ENCODE results near the gene PIWIL4.
"Not testable (repeated sequence)": the region's sequence is repeated elsewhere in the genome, so short reads cannot be mapped to it uniquely, and the experiment has no call there.

PIWIL4 gene

DNA sequence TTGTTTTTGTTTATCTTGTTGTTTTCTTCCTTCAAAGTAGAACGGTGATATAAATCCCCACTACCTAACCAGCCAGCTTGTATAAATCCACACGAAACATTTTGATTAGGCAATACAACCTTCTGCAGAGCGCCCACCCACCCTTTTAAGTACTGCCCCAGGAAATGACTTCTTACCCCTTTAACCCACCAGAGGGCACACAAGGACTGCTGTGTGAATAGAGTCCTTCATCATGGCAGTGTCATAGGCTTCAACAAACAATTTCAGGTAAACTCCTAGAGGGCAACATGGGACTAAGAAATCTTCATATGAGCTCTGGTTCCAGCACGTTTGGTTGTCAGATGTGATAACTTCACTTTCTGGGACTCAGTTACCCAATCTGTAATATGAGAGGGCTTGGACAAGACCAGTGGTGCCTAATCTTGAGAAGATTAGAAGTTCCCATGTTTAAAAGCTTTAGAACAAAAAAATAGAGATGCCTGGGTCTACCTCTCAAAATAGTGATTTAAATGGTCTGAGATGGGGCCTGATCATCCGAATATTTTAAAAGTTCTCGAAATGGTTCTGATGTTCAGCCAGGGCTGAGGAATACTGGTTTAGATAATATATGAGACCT, 56.1 kb downstream of the PIWIL4 start:
- TF ChIP-seq, protein P1, sequence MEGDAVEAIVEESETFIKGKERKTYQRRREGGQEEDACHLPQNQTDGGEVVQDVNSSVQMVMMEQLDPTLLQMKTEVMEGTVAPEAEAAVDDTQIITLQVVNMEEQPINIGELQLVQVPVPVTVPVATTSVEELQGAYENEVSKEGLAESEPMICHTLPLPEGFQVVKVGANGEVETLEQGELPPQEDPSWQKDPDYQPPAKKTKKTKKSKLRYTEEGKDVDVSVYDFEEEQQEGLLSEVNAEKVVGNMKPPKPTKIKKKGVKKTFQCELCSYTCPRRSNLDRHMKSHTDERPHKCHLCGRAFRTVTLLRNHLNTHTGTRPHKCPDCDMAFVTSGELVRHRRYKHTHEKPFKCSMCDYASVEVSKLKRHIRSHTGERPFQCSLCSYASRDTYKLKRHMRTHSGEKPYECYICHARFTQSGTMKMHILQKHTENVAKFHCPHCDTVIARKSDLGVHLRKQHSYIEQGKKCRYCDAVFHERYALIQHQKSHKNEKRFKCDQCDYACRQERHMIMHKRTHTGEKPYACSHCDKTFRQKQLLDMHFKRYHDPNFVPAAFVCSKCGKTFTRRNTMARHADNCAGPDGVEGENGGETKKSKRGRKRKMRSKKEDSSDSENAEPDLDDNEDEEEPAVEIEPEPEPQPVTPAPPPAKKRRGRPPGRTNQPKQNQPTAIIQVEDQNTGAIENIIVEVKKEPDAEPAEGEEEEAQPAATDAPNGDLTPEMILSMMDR (IDR thresholded peaks at IDR 0.05; ENCODE audit: unreplicated experiment in 3 of 3) = peak; percentile 63 to 85 (median 75)
- Mint-ChIP-seq H3K27me3 (ENCODE audit: low read depth) (no peaks in the 10 kb centered on the region), H3K27ac (no peak overlapping the region), H3K4me3 (no peak overlapping the region), H3K4me1 (no peaks in the 10 kb centered on the region), H3K9me3 (peaks cover 17% of the 10 kb centered on the region), H3K36me3 (ENCODE audit: low read depth) (peaks cover 5% of the 10 kb centered on the region)

- not testable (repeated sequence) for H3K27ac Mint-ChIP-seq, H3K4me3 Mint-ChIP-seq
These were observed 58.3 kb downstream of the PIWIL4 start for GRCh38 chr11:94625422-94625821.

DNA sequence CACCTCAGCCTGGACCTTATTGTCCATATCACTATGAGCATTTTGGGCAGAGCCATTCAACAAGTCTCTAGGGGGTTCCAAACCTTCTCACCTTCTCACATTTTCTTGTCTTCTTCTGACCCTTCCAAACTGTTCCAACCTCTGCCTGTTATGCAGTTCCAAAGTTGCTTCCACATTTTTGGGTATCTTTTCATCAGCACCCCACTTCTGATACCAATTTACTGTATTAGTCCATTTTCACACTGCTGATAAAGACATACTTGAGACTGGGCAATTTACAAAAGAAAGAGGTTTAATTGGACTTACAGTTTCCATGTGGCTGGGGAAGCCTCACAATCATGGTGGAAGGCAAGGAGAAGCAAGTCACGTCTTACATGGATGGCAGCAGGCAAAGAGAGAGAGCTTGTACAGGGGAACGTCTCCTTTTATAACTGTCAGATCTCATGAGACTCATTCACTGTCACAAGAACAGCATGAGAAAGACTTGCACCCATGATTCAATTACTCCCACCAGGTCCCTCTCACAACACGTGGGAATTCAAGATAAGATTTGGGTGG, 59.9 kb downstream of the PIWIL4 start:
- H3K4me3 Mint-ChIP-seq; H3K27ac Mint-ChIP-seq; H3K36me3 Mint-ChIP-seq (ENCODE audit: low read depth); H3K27me3 Mint-ChIP-seq (ENCODE audit: low read depth); H3K4me1 Mint-ChIP-seq: not testable (repeated sequence)
- peaks cover 20% of the 10 kb centered on the region for H3K9me3 Mint-ChIP-seq

More at GRCh38 chr11:94625422-94625821, 58.3 kb downstream of the PIWIL4 start:
- not testable (repeated sequence) for H3K36me3 Mint-ChIP-seq (ENCODE audit: low read depth); H3K27me3 Mint-ChIP-seq (ENCODE audit: low read depth); H3K4me1 Mint-ChIP-seq
- H3K9me3 Mint-ChIP-seq = peaks cover 20% of the 10 kb centered on the region

GRCh38 chr11:94629741-94630140, 62.6 kb downstream of the PIWIL4 start:
- Mint-ChIP-seq H3K4me3 (no peak overlapping the region), H3K9me3 (peaks cover 16% of the 10 kb centered on the region), H3K27me3 (ENCODE audit: low read depth) (no peaks in the 10 kb centered on the region), H3K36me3 (ENCODE audit: low read depth) (peaks cover 5% of the 10 kb centered on the region), H3K4me1 (no peaks in the 10 kb centered on the region), H3K27ac (no peak overlapping the region)
- TF ChIP-seq, protein P1 (IDR thresholded peaks at IDR 0.05; ENCODE audit: unreplicated experiment in 3 of 3) = no peak

- H3K4me3 Mint-ChIP-seq = no peak overlapping the region
- no peaks in the 10 kb centered on the region for H3K4me1 Mint-ChIP-seq
- peaks cover 15% of the 10 kb centered on the region for H3K9me3 Mint-ChIP-seq
- TF ChIP-seq, protein P1 (IDR thresholded peaks at IDR 0.05; ENCODE audit: unreplicated experiment in 3 of 3) = no peak
- H3K27ac Mint-ChIP-seq = no peak overlapping the region
- H3K27me3 Mint-ChIP-seq (ENCODE audit: low read depth) = no peaks in the 10 kb centered on the region
- H3K36me3 Mint-ChIP-seq (ENCODE audit: low read depth) = peaks cover 5% of the 10 kb centered on the region
These were observed 63.1 kb downstream of the PIWIL4 start for GRCh38 chr11:94630221-94630620.

GRCh38 chr11:94632356-94632755, 65.2 kb downstream of the PIWIL4 start:
- TF ChIP-seq, protein P1 (IDR thresholded peaks at IDR 0.05; ENCODE audit: unreplicated experiment in 3 of 3) = no peak

GRCh38 chr11:94635072-94635471, 67.9 kb downstream of the PIWIL4 start:
- no peak overlapping the region for H3K4me3 Mint-ChIP-seq
- TF ChIP-seq, protein P1 (IDR thresholded peaks at IDR 0.05; ENCODE audit: unreplicated experiment in 3 of 3) = no peak
- no peaks in the 10 kb centered on the region for H3K9me3 Mint-ChIP-seq
- peaks cover 11% of the 10 kb centered on the region for H3K4me1 Mint-ChIP-seq
- H3K27ac Mint-ChIP-seq = no peak overlapping the region
- no peaks in the 10 kb centered on the region for H3K36me3 Mint-ChIP-seq (ENCODE audit: low read depth)
- H3K27me3 Mint-ChIP-seq (ENCODE audit: low read depth) = no peaks in the 10 kb centered on the region

More at GRCh38 chr11:94632356-94632755, 65.2 kb downstream of the PIWIL4 start:
- H3K27ac Mint-ChIP-seq = no peak overlapping the region
- H3K36me3 Mint-ChIP-seq (ENCODE audit: low read depth) = no peaks in the 10 kb centered on the region
- no peak overlapping the region for H3K4me3 Mint-ChIP-seq
- no peaks in the 10 kb centered on the region for H3K27me3 Mint-ChIP-seq (ENCODE audit: low read depth)
- no peaks in the 10 kb centered on the region for H3K4me1 Mint-ChIP-seq
- peaks cover 6% of the 10 kb centered on the region for H3K9me3 Mint-ChIP-seq
